Tongue (tissue), 3 donors: ENCODE results near the gene SPP1. TPM values are rescaled to one million over a fixed set of nuclear protein-coding genes. Genes with fewer than 3 reads are reported as not detected.
A peak's percentile ranks its signal among the peaks of the same experiment; 100 is the strongest.
"Not testable (repeated sequence)": the region's sequence is repeated elsewhere in the genome, so short reads cannot be mapped to it uniquely, and the experiment has no call there.

Experiments
- DNase-seq: peaks from one replicate; pipeline ENCODE4 v3.0.0-alpha.2; 2015
- small RNA-seq: library from RNA; depleted of rRNA; stranded (forward); fragments of <200 nt; gene quantifications from one replicate; pipeline ENCODE3, GENCODE V24; 2014; ENCODE audit warnings: low replicate concordance
- total RNA-seq: library from RNA; depleted of rRNA; stranded (reverse); fragments of >200 nt; gene quantifications from one replicate; pipeline ENCODE4 v1.2.3, GENCODE V29; 2014

Gene SPP1
- total RNA-seq, 1 donor from 2014 or later: 28.9 TPM

GRCh38 chr4:88025868-88026661 is 50.6 kb downstream of the SPP1 start:
- DNase-seq: not testable (repeated sequence)

GRCh38 chr4:88027611-88028608 is 52.4 kb downstream of the SPP1 start:
- DNase-seq: peak; percentile 20

- no peak for DNase-seq
Observed at GRCh38 chr4:88028946-88029345, 53.4 kb downstream of the SPP1 start.

GRCh38 chr4:88029556-88029955 is 54.0 kb downstream of the SPP1 start:
- DNase-seq: no peak

- no peak for DNase-seq
Observed at GRCh38 chr4:88030565-88031310, 55.2 kb downstream of the SPP1 start.

Small RNA genes lying within 50 kb of the gene (small RNA-seq; reads per million reads assigned to genes)
- not detected for gene RNU1-36P

Other genes with a start within 250 kb of the SPP1 start
- gene IBSP, start 176.2 kb upstream of the SPP1 start, total RNA-seq: not detected
- gene MEPE, start 142.7 kb upstream of the SPP1 start, total RNA-seq: not detected
- 51.2 TPM for gene PKD2, start 31.9 kb downstream of the SPP1 start, total RNA-seq
- 6.9 TPM for gene ABCG2, start 182.9 kb downstream of the SPP1 start, total RNA-seq